Activated naive CD8-positive, alpha-beta T cell treated with anti-CD3 and anti-CD28 coated beads, Interleukin-2, amount 50 U/mL, for 16 hours (primary cell): ENCODE measurements around the gene KMT2C.
"Not testable (repeated sequence)": the region's sequence is repeated elsewhere in the genome, so short reads cannot be mapped to it uniquely, and the experiment has no call there.

Experiments
- DNase-seq: peaks from one replicate; pipeline ENCODE4 v3.0.0-alpha.2; 2020; ENCODE audit warnings: low read depth, low spot score

KMT2C gene

DNA sequence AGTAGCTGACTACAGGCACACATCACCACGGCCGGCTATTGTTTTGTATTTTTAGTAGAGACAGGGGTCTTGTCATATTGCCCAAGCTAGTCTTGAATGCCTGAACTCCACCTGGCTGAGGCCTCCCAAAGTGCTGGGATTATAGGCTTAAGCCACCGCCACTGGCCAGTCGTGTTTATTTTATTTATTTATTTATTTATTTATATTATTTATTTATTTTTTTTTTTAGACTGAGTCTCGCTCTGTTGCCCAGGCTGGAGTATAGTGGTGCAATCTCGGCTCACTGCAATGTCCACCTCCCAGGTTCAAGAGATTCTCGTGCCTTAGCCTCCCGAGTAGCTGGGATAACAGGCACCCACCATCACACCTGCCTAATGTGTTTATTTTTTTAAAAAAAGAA lies 6.0 kb upstream of the KMT2C start:
- not testable (repeated sequence) for DNase-seq

DNA sequence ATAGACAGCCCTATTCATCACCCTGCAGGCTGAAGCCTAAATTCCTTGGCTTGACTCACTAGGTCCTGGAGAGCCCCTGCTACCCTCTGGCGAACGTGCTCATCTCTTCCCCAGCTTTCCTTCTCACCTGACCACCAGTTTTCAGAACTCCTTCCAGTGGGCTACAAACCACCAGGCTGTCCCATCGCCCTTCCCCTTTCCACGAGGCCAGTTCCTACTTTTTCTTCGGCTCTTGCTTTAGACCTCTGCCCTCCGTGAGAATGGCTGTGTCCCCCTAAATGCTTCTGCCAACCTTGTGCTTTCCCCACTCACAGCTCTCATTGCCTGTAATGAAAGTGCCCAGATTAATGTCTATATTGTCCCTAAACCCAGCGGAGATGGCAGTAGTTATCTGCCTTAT lies 5.4 kb upstream of the KMT2C start:
- DNase-seq = not testable (repeated sequence)

DNA sequence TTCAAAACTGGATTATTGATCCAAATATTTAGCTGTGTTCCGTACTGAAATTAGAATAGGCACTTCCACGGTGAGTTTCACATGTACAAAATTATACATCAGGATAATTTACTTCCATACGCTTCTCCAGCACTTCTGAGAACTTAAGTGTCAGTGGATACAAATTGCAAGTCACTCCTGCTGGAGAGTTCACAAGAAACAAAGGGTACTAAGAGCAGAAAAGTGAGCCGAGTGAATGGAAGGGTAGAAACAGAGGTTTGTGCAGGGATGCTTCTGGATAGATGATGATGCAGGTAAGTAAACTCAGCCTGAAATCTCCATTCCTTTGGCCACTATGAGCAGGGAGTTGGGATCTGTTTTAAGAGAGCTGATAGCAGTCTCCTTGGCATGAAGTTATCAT lies 2.2 kb upstream of the KMT2C start:
- not testable (repeated sequence) for DNase-seq

DNA sequence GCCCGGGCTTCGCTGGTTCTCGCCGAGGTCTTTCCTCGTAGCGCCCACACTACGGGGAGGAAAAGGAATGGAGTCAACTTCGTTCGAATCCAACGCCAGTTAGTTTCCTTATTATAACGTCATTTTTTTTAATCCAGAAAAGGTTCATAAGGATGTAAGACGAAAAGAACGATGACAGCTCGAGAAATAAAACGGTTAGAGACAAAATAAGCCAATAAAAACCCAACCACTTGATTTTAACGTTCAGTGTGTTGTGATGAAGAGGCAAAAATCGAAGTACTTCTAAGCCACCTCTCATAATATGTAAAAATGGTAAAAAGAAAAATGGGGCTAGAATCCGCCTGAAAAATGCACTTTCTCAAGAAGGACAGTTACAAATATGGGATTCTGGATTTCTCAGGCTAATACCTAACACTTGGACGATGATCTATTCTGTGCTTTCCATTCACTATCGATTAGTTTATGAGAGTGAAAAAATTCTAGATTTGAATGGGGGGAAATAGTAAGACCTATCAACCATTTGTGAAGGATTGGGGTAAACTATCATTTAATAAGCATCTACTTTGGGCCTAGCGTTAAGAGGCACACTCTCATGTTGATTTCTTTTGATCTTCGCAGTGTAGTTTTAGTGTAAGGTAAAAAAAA lies 1.2 kb upstream of the KMT2C start:
- not testable (repeated sequence) for DNase-seq

DNA sequence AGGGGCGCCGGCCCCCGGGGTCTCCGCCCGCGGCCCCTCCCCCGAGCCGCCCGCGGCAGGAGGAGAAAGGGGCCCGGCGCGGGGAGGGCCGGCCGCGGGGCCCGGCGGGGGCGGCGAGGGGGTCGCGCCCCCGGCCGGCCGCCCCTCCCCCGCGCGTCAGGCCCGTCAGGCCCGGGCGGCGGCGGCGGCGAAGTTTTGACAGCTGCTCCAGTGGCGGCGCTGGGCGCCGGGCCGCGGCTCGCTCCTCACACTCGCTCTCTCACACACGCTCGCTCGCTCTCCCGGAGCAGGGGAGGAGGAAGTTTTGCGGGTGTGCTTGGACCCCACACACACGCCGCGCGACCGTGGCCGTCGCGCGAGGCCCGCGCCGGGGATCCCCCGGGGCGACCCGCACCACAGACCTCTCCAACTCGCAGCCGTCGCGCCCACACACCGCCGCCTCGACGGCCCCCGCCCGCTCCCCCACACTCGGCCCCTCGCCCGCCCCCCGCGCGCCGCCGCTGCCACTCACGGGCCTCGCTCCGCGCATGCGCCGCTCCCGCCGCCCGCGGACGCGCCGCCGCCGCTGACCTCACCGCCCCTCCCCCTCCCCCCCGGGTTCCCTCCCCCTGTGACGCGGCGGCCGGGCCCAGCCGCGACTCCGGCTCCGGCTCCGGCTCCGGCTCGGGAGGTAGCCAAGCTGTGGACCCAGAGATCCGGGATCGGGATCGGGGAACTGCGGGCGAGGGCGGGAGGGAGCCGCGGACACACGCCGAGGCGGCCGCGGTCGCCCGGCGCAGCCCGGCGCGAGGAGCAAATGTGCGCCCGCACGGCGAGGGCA lies 518 bp upstream of the KMT2C start:
- DNase-seq = peak; percentile 75

DNA sequence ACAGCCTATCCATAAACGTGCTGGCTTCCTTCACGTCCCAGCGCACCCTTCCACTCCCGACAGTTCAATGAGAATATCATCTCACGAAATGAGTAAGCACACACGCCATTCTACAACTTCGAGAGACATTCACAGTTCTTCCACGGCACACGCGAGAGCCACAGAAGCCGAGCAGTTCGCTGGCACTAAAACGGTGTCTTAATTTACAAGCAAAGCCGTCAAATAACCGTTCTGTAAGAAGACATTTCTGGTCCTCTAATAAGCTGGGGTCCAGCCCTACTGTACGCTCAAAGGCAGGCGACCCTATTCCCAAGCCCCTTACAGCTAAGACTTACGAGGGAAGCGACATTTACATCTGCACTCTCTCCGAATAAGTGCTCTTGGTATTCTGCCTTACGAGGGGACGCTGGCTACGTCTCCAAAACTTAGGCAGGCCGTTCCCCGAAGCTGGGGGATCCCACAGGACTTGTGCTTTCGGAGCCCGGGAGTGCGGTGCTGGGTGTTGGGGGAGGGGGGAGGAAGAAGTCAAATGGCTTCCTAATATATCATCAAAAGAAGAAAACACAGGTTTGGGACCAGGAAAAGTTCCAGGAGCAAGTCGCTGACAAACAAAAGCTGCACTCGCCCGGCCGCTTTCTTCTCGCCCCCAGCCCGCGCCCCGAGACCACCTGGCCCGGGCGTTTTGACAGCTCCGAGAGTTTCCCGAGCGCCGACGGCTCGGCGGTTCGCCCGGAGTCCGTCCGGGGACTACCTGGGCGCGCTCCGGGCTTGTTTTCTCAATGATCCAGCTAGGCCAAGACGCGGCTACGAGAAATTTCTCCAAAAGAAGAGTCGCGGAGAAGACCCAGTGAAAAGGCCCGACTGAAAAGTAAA lies 1.1 kb downstream of the KMT2C start:
- DNase-seq = not testable (repeated sequence)

DNA sequence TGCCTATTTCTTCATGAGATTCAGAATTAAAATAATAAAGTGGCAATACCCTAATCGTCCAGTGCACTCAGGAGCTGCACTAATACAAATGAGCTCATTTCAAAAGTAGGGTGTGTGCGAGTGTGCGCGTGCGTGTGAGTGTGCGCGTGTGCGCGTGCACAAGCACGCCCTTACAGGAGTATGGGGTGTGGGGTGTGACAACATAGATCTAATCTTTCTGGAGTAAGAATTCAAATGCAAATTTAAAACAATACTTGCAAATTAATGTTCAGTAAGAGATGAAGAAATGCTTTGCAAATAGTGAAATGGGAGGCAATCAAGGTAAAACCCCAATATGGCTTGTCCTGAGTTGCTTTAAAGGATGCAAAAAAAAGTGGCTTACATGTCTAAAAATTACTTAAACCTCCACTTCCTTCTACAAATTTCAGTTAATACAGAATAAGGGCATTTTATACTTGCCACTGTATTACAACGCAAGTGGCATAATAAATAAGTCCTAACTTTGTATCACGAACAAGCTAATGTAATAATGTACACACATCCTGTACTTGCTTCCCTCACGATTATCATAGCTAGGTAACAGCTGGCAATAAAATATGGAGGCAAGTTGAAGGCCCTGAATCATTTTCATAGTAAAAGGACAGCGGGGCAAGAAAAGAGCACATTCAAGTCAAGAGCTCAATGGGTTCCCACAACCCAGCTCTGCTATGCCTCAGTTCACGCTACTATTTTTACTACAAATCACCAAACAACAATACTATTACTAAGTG lies 1.9 kb downstream of the KMT2C start:
- DNase-seq = not testable (repeated sequence)

DNA sequence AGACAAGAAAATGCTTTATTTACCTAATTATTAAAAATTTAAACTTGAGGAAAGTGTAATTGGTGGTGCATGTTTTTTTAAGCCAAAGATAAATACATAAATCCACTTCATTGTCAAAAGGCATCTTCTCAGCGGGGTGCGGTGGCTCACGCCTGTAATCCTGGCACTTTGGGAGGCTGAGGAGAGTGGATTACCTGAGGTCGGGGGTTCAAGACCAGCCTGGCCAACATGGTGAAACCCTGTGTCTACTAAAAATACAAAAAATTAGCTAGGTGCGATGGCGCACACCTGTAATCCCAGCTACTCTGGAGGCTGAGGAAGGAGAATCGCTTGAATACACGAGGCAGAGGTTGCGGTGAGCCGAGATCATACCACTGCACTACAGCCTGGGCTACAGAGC lies 3.1 kb downstream of the KMT2C start:
- DNase-seq = not testable (repeated sequence)

DNA sequence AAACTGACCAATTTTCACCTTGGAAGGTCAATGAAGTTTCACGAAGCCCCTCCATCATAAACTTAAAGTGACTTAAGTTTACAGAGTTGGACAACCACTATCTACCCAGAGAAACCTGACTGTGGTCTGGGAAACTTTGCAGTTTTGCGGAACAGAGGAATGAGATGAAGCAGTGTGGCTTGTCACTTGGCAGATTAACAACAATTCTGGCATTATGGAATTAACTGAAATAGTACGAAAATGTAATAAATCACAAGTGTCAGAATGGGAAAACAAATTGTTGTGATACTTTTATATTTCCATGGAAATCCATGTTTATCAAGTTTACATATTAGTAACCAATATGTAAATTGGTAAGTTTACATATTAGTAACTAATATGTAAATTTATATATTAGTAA lies 4.9 kb downstream of the KMT2C start:
- no peak for DNase-seq

DNA sequence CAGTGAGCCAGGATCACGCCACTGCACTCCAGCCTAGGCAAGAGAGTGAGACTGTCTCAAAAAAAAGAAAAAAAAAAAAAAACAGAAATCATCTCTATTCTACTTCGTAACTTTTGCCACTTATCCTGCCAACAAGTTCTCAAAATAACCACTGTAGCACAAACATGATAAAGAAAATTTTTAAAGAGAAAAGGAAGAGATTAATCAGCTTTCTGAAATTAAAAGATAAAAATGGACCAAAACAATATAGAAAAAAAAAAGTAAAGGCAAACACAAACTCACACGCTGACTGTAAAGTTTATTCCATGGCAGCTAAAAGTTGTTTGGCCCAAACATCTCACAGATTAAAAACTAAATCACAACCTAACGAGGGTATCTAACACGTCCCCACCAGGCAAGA lies 5.7 kb downstream of the KMT2C start:
- DNase-seq = not testable (repeated sequence)

DNA sequence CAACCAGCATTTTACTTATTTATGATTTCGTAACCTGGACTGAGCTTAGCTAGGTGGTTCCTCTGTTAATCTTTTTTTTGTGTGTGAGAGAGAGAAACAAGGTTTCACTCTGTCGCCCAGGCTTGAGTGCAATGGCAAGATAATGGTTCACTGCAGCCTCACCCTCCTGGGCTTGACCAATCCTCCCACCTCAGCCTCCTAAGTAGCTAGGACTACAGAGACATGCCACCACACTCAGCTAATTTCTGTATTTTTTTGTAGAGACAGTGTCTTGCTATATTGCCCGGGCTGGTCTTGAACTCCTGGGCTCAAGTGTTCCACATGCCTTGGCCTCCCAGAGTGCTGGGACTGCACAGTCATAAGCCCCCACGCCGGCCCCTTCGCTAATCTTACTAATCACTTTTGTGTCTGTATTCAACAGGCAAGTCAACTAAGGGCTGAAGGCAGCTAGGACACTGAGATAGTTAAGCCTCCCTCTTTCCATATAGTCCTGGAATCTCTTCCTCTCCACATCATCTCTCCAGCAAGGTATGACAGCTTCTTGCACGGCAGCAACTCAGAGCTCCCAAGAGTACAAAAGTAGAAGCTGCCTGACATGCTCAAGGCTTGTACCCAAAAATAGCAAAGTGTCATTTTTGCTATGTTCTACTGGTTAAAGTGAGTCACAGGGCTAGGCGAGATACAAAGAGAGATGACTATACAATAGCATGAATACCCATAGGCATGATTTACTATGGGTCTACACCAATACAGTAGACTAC lies 11.3 kb downstream of the KMT2C start:
- no peak for DNase-seq

DNA sequence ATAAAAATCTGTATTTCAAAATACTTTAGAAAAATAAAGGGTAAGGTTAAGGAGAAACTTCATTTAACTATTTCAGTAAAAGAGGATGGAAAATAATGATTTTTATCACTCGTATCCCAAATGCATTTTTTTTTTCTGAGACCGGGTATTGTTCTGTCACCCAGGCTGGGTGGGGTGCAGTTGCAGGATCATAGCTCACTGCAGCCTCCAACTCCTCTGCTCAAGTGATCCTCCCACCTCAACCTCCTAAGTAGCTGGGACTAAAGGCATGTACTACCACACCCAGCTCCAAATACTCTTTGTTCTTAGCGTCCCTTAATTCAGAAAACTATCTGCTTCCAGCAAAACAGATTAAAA lies 11.8 kb downstream of the KMT2C start:
- no peak for DNase-seq

DNA sequence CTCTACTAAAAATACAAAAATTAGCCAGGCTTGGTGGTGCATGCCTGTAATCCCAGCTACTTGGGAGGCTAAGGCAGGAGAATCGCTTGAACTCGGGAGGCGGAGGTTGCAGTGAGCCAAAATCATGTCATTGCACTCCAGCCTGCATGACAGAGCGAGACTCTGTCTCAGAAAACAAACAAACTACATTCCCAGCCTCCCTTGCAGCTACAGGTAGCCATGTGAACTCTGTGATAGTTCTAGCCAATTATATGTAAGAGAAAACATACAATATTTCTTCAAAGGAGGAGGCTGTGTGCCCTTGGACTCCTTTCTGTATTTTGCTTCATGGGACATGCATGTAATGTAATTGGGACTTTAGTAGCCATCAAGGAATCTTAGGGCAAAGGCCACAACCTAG lies 12.6 kb downstream of the KMT2C start:
- not testable (repeated sequence) for DNase-seq

DNA sequence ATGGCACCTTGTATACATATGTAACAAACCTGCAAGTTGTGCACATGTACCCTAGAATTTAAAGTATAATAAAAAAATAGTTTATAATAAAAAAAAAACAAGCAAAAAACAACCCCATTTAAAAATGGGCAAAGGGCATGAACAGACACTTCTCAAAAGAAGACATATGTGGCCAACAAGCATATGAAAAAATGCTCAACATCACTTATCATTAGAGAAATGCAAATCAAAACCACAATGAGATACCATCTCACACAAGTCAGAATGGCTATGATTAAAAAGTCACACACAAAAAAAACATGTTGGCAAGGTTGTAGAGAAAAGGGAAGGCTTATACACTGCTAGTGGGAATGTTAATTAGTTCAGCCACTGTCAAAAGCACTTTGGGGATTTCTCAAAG lies 14.9 kb downstream of the KMT2C start:
- not testable (repeated sequence) for DNase-seq

DNA sequence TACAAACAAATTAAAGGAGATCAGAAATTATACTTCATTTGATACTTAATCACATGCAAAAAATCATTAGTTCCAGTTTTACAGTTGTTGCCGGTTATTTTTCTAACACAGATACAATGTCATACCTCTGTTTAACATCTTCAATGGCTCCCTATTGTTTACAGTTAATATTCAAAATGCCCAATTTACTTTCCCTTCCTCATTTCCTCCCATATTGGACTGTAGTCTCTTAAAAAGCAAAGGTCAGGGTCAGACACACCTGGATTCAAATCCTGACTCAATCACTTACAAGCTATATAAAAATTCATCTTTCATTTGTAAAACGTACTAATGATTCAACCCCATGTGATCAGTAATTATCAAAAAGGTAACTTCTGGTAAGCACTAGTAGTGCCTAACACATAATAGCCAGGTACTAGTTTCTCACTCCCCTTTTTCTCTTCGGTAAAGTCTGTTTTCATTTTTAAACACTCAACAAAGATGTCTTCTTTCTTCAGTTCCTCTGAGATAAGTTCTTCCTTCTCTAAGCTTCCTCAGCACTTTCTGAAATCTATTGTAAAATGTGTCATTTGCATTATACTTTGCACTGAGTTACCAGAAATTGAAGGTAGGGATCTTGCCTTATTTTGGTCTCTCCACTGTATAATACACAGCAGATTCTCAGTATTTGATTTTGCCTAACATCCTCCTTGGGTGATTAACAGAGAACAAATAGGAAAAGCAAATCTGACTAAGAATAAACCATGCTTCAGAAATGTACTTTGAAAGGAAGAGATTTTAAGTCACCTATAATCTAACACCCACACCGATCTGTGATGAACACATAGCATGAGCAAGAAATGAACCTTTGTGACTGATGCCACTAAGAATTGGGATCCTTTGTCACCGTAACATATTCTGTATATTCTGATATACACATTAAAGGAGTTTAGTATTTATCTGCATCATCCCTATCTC lies 16.1 kb downstream of the KMT2C start:
- no peak for DNase-seq

DNA sequence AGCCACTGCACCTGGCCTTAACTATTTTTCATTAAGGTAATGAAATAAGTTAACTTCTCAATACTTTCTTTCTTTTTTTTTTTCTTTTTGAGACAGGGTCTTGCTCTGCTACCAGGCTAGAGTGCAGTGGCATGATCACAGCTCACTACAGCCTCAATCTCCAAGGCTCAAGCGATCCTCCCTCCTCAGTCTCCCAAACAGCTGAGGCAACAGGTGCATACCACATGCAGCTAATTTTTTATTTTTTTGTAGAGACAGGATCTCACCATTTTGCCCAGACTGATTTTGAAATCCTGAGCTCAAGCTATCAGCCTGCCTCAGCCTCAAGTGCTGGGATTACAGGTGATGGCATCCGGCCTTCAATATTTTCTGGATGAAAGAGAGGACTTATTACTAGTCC lies 21.0 kb downstream of the KMT2C start:
- DNase-seq = no peak

DNA sequence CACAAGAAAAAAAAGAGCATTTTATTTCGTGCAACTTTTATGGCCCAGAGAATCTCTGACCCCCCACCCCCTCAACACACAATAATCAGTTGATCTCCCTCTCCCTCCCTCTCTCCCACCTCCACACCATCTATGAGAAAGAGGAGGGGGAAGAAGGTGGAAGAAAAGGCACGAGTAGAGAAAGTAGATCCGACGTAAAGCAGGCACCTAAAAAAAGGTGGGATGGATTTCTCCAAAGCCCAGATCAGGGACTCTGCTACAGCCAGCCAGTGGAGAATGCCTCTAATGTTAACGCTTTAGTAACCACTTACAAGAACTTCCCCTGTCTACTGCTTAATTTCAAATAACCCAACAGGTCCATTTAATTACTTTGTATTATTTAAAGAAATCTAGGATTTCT lies 24.4 kb downstream of the KMT2C start:
- no peak for DNase-seq

DNA sequence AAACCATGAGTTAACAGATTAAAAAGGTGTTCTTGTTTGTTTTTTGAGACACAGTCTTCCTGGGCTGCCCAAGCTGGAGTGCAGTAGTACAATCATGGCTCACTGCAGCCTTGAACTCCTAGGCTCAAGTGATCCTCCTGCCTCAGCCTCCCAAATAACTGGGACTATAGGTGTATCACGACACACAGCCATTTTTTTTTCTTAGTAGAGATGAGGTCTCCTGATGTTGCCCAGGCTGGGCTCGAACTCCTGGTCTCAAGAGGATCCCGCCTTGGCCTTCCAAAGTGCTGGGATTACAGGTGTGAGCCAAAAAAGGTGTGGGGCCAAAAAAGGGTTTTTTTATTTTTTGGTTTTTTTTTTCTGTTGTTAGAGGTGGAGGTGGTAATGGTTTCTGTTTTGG lies 29.3 kb downstream of the KMT2C start:
- DNase-seq = no peak

DNA sequence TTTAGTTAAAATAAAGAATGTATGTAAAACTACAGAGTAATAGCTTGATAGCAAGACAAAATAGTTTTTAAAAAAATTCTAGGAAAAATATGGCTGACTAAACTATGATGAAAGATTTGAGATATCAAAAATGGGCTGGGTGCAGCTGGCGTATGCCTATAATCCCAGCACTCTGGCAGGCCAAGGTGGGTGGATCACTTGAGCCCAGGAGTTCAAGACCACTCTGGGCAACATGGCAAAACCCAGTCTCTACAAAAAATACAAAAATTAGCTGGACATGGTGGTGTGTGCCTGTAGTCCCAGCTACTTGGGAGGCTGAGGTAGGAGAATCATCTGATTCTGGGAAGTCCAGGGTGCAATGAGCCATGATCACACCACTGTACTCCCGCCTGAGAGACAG lies 29.8 kb downstream of the KMT2C start:
- not testable (repeated sequence) for DNase-seq

DNA sequence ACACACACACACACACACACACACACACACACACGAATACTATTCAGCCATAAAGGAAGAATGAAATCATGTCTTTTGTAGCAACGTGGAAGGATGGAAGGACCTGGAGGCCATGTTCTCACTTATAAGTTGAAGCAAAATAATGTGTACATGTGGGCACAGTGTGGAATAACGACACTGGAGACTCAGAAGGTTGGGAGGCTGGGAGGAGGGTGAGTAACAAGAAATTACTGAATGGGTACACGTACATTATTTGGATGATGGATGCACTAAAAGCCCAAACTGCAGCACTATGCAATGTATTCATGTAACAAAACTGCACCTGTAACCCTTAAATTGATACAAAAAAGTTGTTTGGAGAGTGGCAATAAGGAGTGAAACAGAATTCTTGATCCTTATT lies 32.1 kb downstream of the KMT2C start:
- DNase-seq = no peak
